OCI-LY3 (cell line): ENCODE measurements around the gene RFPL2.
"Not testable (repeated sequence)": the region's sequence is repeated elsewhere in the genome, so short reads cannot be mapped to it uniquely, and the experiment has no call there.

Source experiments
- H2AFZ ChIP-seq: fragments of 200-600, 300-600 bp; shearing (Covaris generic); 2 replicates; pipeline ENCODE4 v1.6.0; 2014; ENCODE audit warnings: antibody characterized with exemption, low read depth, low read length
- H3K27ac ChIP-seq: fragments of 200-600, 300-600 bp; sonication (generic); 2 replicates; pipeline ENCODE4 v1.5.1; 2014; ENCODE audit warnings: mild to moderate bottlenecking, low read length, moderate library complexity, mixed read lengths
- H3K27me3 ChIP-seq: fragments of 200-600, 300-600 bp; sonication (generic); 2 replicates; pipeline ENCODE4 v1.6.1; 2014; ENCODE audit warnings: low read depth, low read length, mixed read lengths
- H3K36me3 ChIP-seq: fragments of 200-600, 300-600 bp; sonication (generic); replicated peaks from 2 replicates; pipeline ENCODE3; 2014; ENCODE audit warnings: low read depth, low read length, mixed read lengths
- H3K4me1 ChIP-seq: fragments of 300-600, 200-600 bp; sonication (generic); 2 replicates; pipeline ENCODE4 v1.6.1; 2014; ENCODE audit warnings: low read length, mixed read lengths
- H3K4me2 ChIP-seq: fragments of 200-600, 300-600 bp; sonication (generic); 2 replicates; pipeline ENCODE4 v1.6.1; 2014; ENCODE audit warnings: low read length, mixed read lengths
- H3K4me3 ChIP-seq: fragments of 300-600, 200-600 bp; sonication (generic); 2 replicates; pipeline ENCODE4 v1.5.1; 2014; ENCODE audit warnings: antibody characterized with exemption, mild to moderate bottlenecking, low read length, moderate library complexity
- H3K79me2 ChIP-seq: fragments of 300-600, 200-600 bp; shearing (Covaris generic); 2 replicates; pipeline ENCODE4 v1.6.1; 2014; ENCODE audit warnings: mild to moderate bottlenecking, low read length, mixed read lengths
- H3K9ac ChIP-seq: fragments of 300-600, 200-600 bp; shearing (Covaris generic); 2 replicates; pipeline ENCODE4 v1.6.0; 2014; ENCODE audit warnings: mild to moderate bottlenecking, low read length, moderate library complexity
- H3K9me3 ChIP-seq: fragments of 200-600, 300-600 bp; shearing (Covaris generic); 2 replicates; pipeline ENCODE4 v1.6.1; 2014; ENCODE audit warnings: low read length, mixed read lengths; ENCODE audit not compliant: insufficient read depth
- H4K20me1 ChIP-seq: fragments of 200-600, 300-600 bp; sonication (generic); 2 replicates; pipeline ENCODE4 v1.6.1; 2016; ENCODE audit warnings: low read length, mixed read lengths; ENCODE audit not compliant: insufficient read depth
- EZH2phosphoT487 ChIP-seq: fragments of 200-600 bp; shearing (Covaris generic); IDR thresholded peaks from 2 replicates; pipeline ENCODE4 v1.6.1; 2018; ENCODE audit warnings: antibody characterized with exemption, mixed run types, low read depth
- TF ChIP-seq, protein P1 (sequence below): fragments of 200-600, 300-600 bp; sonication (generic); IDR thresholded peaks from 2 replicates; pipeline ENCODE4 v1.5.1; 2014; ENCODE audit warnings: antibody characterized with exemption, low read length, low read depth

RFPL2 gene

DNA sequence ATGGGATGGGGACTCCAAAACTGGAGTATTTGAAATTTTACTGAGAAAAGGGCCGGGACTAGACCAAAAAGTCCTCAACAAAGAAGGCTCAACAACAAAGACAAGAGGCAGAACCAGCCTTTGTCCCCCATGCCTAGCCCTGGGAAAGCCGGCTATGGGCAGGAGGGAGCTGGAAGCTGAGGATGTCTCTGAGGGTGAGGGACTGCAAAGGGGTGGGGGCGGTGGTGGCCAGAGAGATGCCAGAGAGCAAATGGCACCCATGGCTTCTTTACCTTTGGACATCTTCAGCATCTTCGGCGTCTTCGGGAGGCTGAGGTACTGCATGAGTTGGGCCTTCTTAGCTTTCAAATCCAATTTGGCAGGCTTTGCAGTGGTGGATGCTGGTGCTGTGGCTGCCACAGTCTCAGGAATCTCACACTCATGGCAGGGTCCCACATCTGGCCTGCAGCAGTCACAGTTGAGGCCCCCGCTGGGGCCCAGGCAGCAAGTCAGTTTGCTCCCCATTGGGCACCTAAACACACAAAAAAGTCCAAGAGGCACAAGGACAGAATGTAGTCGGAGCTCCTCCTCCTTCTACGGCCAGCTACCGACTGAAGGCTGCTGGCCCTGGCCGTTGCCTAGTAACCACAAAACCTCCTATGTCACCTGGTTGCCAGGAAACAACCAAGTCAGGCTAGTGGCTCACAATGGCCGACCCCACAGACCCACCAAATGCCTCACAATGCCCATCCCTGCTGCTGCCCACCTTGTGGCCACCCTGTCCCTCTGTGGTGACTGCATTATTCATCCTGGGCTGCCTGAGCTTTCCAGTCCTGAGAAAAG lies 46.0 kb downstream of the RFPL2 start, which contains the start of gene C22orf42:
C22orf42 (minus strand) TSS at position 592 of the 822 bp plus-strand sequence; CDS start at position 504, 88 bp downstream.
- no peak within 1 kb of the TSS for H3K27ac ChIP-seq
- no peaks in the 10 kb centered on the region for H3K79me2 ChIP-seq
- no peaks in the 10 kb centered on the region for H4K20me1 ChIP-seq
- no peaks in the 10 kb centered on the region for H3K36me3 ChIP-seq
- H3K9me3 ChIP-seq, result no peaks in the 10 kb centered on the region
- H3K4me1 ChIP-seq, result no peaks in the 10 kb centered on the region
- H3K4me2 ChIP-seq, result no peak within 1 kb of the TSS
- H3K9ac ChIP-seq, result no peak within 1 kb of the TSS
- H3K27me3 ChIP-seq, result peaks cover 24% of the 10 kb centered on the region
- H2AFZ ChIP-seq, result no peak within 1 kb of the TSS
- no peak within 1 kb of the TSS for H3K4me3 ChIP-seq
- TF ChIP-seq, protein P1, sequence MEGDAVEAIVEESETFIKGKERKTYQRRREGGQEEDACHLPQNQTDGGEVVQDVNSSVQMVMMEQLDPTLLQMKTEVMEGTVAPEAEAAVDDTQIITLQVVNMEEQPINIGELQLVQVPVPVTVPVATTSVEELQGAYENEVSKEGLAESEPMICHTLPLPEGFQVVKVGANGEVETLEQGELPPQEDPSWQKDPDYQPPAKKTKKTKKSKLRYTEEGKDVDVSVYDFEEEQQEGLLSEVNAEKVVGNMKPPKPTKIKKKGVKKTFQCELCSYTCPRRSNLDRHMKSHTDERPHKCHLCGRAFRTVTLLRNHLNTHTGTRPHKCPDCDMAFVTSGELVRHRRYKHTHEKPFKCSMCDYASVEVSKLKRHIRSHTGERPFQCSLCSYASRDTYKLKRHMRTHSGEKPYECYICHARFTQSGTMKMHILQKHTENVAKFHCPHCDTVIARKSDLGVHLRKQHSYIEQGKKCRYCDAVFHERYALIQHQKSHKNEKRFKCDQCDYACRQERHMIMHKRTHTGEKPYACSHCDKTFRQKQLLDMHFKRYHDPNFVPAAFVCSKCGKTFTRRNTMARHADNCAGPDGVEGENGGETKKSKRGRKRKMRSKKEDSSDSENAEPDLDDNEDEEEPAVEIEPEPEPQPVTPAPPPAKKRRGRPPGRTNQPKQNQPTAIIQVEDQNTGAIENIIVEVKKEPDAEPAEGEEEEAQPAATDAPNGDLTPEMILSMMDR, result no peak
- TF ChIP-seq EZH2phosphoT487, result no peak

DNA sequence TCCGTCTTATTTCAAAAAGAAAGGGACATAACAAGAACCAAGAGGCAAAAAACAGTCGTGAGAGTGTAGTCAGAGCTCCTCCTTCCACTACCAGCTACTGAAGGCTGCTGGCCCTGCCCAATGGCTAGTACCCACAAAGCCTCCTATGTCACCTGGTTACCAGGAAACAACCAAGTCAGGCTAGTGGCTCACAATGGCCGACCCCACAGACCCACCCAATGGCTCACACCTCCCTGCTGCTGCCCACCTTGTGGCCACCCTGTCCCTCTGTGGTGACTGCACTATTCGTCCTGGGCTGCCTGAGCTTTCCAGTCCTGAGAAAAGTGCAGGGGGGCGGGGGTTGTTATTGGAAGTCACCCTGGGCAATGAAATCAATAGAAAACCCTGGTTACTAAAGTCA lies 47.2 kb downstream of the RFPL2 start:
- not testable (repeated sequence) for H3K27ac ChIP-seq, H3K4me2 ChIP-seq, H3K9ac ChIP-seq, H3K4me1 ChIP-seq, H3K4me3 ChIP-seq, H3K36me3 ChIP-seq, H3K79me2 ChIP-seq, H2AFZ ChIP-seq, H4K20me1 ChIP-seq, H3K9me3 ChIP-seq
- peaks cover 21% of the 10 kb centered on the region for H3K27me3 ChIP-seq

DNA sequence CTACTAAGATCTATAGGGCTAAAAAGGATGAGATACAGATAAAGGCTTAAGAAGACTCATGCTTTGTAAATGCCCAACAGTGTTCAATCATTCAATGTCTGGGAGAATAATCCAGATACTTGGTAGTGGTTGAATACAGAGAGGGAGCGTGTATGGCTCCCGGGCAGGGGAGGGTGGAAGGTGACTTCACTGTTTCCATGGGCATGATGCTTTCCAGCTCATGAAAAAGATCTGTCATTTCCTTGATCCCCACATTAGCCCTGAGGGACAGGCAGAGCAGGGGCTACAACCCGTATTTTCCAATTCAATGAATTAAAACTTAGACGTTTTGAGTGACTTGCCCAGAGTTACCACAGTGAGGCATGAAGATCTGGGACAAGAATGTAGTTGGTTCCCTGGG lies 50.1 kb downstream of the RFPL2 start:
- not testable (repeated sequence) for H3K27ac ChIP-seq, H3K4me2 ChIP-seq, H3K9ac ChIP-seq, H3K36me3 ChIP-seq, H2AFZ ChIP-seq, H3K9me3 ChIP-seq, H3K4me3 ChIP-seq, H3K79me2 ChIP-seq, H3K4me1 ChIP-seq, H4K20me1 ChIP-seq
- H3K27me3 ChIP-seq, result peaks cover 19% of the 10 kb centered on the region

DNA sequence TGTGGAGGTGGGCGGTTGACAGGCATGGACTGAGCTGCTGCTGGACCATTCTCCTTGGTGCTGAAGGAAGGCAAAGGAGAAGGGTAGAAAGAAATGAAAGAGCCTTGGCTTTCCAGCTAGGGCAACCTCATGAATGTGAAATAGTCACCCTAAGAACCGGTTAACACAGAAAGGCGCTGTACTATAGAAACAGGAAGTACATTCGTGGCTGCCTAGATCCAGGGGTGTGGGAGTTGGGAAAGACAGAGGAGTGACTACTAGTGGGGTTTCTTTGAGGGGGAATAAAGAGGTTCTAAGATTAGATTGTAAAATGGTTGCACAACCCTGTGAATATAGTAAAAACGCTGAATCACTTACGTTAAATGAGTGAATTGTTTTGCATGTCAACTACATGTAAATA lies 53.2 kb downstream of the RFPL2 start:
- H3K4me3 ChIP-seq, H3K9me3 ChIP-seq, H3K36me3 ChIP-seq, H3K79me2 ChIP-seq, H3K27ac ChIP-seq, H3K4me2 ChIP-seq, H3K9ac ChIP-seq, H4K20me1 ChIP-seq, H3K4me1 ChIP-seq, H3K27me3 ChIP-seq, H2AFZ ChIP-seq: not testable (repeated sequence)

DNA sequence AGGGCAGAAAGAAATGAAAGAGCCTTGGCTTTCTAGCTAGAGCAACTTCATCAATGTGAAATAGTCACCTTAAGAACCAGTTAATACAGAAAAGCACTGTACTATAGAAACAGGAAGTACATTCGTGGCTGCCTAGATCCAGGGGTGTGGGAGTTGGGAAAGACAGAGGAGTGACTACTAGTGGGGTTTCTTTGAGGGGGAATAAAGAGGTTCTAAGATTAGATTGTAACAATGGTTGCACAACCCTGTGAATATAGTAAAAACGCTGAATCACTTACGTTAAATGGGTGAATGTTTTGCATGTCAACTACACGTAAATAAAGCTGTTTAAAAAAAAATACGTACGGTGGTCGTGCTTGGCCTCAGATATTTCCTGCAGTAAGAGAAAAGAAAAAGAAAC lies 54.2 kb downstream of the RFPL2 start:
- H3K27me3 ChIP-seq, H3K4me1 ChIP-seq, H3K9ac ChIP-seq, H4K20me1 ChIP-seq, H3K4me2 ChIP-seq, H3K4me3 ChIP-seq, H3K27ac ChIP-seq, H3K9me3 ChIP-seq, H3K79me2 ChIP-seq, H3K36me3 ChIP-seq, H2AFZ ChIP-seq: not testable (repeated sequence)

DNA sequence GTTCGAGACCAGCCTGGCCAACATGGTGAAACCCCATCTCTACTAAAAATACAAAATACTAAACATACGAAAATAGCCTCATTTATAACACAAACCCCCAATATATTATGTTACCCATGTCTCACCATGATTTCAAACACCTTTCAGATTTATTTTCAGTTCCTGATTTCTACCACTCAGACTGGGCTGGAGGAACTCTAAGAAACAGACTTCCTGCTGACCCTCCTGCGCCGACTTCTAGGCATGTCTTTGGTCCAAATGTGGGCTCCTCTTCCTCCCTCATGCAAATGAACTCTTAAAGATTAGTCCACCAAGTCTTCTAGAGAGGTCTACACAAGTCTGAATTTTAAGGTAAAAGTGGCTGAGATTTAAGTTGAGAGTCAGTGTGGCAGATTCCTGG lies 56.5 kb downstream of the RFPL2 start:
- not testable (repeated sequence) for H3K27me3 ChIP-seq, H2AFZ ChIP-seq, H3K79me2 ChIP-seq, H3K27ac ChIP-seq, H3K9me3 ChIP-seq, H3K9ac ChIP-seq, H3K36me3 ChIP-seq, H4K20me1 ChIP-seq, H3K4me3 ChIP-seq
- Histone ChIP-seq H3K4me2 (peak overlapping the region; percentile 39; the same call in 1 of the 2 replicates), H3K4me1 (peaks cover 20% of the 10 kb centered on the region)

DNA sequence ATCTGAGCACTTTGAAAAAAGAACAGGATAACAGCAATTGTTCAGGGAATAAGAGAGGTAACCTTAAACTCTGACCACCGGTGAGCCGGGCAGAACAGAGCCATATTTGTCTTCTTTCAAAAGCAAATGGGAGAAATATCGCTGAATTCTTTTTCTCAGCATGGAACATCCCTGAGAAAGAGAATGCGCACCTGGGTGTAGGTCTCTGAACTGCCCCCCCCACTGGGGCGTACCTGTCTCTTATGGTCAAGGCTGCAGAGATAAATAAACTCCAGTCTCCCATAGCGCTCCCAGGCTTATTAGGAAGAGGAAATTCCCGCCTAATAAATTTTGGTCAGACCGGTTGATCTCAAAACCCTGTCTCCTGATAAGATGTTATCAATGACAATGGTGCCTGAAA lies 57.7 kb downstream of the RFPL2 start:
- not testable (repeated sequence) for H4K20me1 ChIP-seq, H3K4me2 ChIP-seq, H3K4me3 ChIP-seq, H3K27me3 ChIP-seq, H3K36me3 ChIP-seq, H3K9ac ChIP-seq, H3K9me3 ChIP-seq, H2AFZ ChIP-seq, H3K79me2 ChIP-seq, H3K27ac ChIP-seq
- H3K4me1 ChIP-seq, result peaks cover 20% of the 10 kb centered on the region
